HL-60 (cell line): ENCODE measurements around the gene CYP26B1.

Experiments used
- DNase-seq, 2 experiments: peaks; one replicate each; pipeline ENCODE4 v3.0.0-alpha.2; 2010 to 2020; ENCODE audit warnings: low read depth in 1 of 2, low spot score in 1 of 2
- H3K27ac ChIP-seq: fragments of 250-450 bp; sonication (Bioruptor Pico); replicated peaks from 2 replicates; pipeline ENCODE4 v1.5.1; 2020; ENCODE audit warnings: mild to moderate bottlenecking, moderate library complexity
- H3K27me3 ChIP-seq: fragments of 250-450 bp; sonication (Bioruptor Pico); 2 replicates; pipeline ENCODE4 v1.5.1; 2021; ENCODE audit warnings: mild to moderate bottlenecking, moderate library complexity; ENCODE audit not compliant: insufficient read depth, poor library complexity, severe bottlenecking
- H3K4me3 ChIP-seq: replicated peaks from 2 replicates; pipeline ENCODE4 v1.5.1; 2011; ENCODE audit warnings: mild to moderate bottlenecking, control low read depth, low read length; ENCODE audit not compliant: insufficient read depth
- GABPA ChIP-seq: IDR thresholded peaks from 2 replicates; pipeline ENCODE4 v1.6.1; 2012; ENCODE audit warnings: low read depth
- POLR2AphosphoS5 ChIP-seq: IDR thresholded peaks from 2 replicates; pipeline ENCODE4 v1.6.1; 2012; ENCODE audit warnings: low read depth
- SPI1 ChIP-seq: IDR thresholded peaks from 2 replicates; pipeline ENCODE4 v1.6.1; 2012; ENCODE audit warnings: low read depth, mild to moderate bottlenecking, borderline replicate concordance
- TF ChIP-seq, protein P1 (sequence below): IDR thresholded peaks from 2 replicates; pipeline ENCODE4 v1.6.1; 2012; ENCODE audit warnings: low read depth; ENCODE audit not compliant: insufficient replicate concordance
- TF ChIP-seq, protein P2 (sequence below): IDR thresholded peaks from one replicate; pipeline ENCODE4 v1.5.1; 2011; ENCODE audit warnings: low read length, control low read depth, inconsistent platforms; ENCODE audit not compliant: insufficient read depth

The CYP26B1 gene

GRCh38 chr2:72116081-72116533 is 31.6 kb downstream of the CYP26B1 start:
- H3K27ac ChIP-seq: no peak overlapping the region
- no peak for DNase-seq
- H3K4me3 ChIP-seq: no peak overlapping the region
- no peak for TF ChIP-seq SPI1
- TF ChIP-seq, protein P1, sequence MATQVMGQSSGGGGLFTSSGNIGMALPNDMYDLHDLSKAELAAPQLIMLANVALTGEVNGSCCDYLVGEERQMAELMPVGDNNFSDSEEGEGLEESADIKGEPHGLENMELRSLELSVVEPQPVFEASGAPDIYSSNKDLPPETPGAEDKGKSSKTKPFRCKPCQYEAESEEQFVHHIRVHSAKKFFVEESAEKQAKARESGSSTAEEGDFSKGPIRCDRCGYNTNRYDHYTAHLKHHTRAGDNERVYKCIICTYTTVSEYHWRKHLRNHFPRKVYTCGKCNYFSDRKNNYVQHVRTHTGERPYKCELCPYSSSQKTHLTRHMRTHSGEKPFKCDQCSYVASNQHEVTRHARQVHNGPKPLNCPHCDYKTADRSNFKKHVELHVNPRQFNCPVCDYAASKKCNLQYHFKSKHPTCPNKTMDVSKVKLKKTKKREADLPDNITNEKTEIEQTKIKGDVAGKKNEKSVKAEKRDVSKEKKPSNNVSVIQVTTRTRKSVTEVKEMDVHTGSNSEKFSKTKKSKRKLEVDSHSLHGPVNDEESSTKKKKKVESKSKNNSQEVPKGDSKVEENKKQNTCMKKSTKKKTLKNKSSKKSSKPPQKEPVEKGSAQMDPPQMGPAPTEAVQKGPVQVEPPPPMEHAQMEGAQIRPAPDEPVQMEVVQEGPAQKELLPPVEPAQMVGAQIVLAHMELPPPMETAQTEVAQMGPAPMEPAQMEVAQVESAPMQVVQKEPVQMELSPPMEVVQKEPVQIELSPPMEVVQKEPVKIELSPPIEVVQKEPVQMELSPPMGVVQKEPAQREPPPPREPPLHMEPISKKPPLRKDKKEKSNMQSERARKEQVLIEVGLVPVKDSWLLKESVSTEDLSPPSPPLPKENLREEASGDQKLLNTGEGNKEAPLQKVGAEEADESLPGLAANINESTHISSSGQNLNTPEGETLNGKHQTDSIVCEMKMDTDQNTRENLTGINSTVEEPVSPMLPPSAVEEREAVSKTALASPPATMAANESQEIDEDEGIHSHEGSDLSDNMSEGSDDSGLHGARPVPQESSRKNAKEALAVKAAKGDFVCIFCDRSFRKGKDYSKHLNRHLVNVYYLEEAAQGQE: no peak
- TF ChIP-seq GABPA: no peak
- TF ChIP-seq, protein P2, sequence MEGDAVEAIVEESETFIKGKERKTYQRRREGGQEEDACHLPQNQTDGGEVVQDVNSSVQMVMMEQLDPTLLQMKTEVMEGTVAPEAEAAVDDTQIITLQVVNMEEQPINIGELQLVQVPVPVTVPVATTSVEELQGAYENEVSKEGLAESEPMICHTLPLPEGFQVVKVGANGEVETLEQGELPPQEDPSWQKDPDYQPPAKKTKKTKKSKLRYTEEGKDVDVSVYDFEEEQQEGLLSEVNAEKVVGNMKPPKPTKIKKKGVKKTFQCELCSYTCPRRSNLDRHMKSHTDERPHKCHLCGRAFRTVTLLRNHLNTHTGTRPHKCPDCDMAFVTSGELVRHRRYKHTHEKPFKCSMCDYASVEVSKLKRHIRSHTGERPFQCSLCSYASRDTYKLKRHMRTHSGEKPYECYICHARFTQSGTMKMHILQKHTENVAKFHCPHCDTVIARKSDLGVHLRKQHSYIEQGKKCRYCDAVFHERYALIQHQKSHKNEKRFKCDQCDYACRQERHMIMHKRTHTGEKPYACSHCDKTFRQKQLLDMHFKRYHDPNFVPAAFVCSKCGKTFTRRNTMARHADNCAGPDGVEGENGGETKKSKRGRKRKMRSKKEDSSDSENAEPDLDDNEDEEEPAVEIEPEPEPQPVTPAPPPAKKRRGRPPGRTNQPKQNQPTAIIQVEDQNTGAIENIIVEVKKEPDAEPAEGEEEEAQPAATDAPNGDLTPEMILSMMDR: no peak
- no peak for TF ChIP-seq POLR2AphosphoS5
- no peaks in the 10 kb centered on the region for H3K27me3 ChIP-seq

GRCh38 chr2:72115110-72116080 is 32.3 kb downstream of the CYP26B1 start:
- Histone ChIP-seq H3K27me3 (no peaks in the 10 kb centered on the region), H3K27ac (no peak overlapping the region)
- DNase-seq: no peak

GRCh38 chr2:72114693-72115051 is 33.0 kb downstream of the CYP26B1 start:
- Histone ChIP-seq H3K27ac (no peak overlapping the region), H3K27me3 (no peaks in the 10 kb centered on the region), H3K4me3 (no peak overlapping the region)
- no peak for DNase-seq
- TF ChIP-seq, protein P2: no peak

More at GRCh38 chr2:72115110-72116080, 32.3 kb downstream of the CYP26B1 start:
- TF ChIP-seq, protein P2: no peak
- TF ChIP-seq SPI1 (no peak), GABPA (no peak), POLR2AphosphoS5 (no peak)
- TF ChIP-seq, protein P1: no peak
- H3K4me3 ChIP-seq: no peak overlapping the region
